GM21786 (cell line): ENCODE measurements around the gene NEU2.
"Not testable (repeated sequence)": the region's sequence is repeated elsewhere in the genome, so short reads cannot be mapped to it uniquely, and the experiment has no call there.

Experiments used
- ATAC-seq: cut with Tn5 transposase; IDR thresholded peaks from one replicate; pipeline ENCODE4 v1.9.1; 2021; ENCODE audit not compliant: unreplicated experiment

Gene NEU2

DNA sequence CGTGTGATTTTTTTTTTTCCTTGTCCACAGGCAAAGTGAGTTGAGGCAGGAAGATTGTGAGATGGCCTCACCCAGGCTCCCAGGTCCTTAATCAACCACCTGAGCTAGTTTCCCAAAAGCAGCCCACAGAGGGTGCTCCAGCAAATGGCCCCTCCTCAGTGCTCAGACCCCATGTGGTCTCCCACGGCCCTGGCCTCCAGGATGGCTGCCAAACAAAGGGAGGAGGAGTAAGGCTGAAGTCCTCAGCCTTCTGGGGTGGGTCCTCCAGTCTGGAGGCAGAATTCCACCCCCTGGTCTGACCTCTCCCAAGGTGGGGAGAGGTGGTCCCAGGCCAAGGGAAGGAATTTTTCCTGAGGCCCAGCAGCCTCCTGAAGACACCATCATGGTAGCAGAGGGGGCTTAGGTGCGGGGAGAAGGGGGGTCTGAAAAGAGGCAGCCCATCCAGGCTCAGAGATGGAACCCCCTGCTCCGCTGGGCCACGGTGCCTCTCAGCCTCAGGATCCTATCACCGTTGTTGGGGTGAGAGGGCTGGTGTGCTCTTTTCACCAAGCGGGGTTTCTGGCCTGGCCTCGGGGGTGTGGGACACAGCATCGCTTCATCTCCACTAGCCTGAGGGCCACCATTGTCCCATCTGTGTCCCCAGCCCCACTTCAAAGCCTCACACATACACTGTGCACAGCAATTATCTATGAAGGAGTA, 21.8 kb upstream of the NEU2 start:
- ATAC-seq, result no peak

DNA sequence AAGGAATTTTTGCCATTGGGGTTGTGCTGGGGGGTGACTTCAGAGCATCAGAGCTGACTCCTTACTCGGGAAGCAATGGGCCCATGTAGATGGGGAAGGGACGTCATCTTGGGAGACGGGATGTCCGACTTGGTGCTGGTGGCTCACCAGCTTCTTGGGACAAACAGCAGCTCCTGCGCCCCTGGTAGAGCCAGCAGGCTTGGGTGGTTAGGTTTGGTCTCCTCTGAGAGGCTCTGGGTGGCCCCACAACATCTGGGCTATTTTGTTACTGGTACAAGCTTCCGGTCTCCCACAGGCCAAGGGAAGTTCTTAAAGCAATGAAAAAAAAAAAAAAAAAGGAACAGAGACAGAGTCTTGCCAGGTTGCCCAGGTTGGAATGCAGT, 21.2 kb upstream of the NEU2 start:
- ATAC-seq, result no peak

DNA sequence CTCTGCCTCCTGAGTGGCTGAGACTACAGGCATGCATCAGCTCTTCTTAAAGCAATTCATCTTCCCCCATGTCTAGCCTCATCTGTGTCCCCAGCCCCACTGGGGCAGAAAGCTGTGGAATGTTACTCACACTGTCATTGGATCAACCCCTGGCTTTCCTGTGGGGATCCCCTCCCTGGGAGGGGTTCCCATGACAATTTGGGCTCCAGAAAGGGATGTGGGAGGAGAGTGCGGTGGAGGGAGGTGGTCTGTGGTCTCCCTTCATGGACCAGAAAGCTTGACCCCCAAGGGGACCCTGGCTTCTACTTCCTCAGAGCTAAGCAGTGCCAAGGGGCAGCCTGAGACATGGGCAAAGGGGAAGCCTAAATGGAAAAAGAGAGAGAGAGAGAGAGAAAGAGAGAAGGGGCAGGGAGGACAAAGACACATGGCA, 20.8 kb upstream of the NEU2 start:
- no peak for ATAC-seq

DNA sequence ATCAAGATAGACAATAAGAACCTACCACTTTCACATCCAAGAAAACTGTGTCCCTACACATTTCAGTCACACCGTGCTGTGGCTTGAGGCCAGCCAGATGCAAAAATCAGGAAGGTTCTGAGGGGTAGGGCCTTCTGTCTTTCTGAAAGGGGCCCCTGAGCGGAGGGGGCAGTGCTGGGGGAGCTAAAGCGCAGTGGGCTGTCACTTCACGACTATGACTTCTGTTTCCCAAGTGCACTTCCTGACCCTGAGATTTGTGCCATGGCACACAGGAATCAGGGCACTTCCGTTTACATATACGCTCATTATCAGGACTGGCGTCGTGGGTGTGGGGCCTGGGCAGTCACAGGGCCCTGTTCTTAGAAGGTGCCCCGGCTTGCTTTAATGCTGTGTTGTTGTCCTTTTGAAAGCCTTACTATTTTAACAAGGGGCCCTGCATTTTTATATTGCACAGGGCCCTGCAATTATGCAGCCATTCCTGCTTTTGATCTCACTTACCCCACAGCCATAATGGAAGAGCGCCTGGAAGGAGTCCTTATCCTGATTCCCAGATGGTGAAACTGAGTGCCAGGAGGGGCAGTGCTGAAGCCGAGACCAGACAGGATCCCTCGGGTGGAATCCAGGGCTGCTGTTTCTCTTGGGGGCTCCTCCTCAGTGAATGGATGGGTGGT, 20.0 kb upstream of the NEU2 start:
- ATAC-seq, result no peak

DNA sequence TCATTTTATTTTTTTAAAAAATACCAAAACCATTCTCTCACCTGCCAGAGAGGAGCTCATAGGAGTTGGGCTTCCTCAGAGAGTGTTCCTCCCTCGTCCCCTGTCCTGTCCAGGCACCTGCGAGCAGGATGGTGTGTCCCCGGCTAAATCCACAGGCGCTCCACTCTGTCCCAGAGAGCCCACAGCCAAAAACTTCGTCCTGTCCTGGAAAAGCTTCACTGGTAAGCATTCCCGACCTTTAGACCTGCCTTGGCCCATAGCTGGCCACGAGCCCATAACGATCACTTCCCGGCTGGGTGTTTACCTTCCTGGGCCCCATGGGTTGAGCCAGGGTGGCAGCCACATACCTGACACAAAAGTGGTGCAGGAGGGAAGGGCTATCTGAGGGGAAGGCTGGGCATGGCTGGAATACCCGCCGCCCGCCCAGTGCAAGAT, 19.4 kb upstream of the NEU2 start, which contains the start of gene NGEF:
TSS of gene NGEF (minus strand) at position 230 of the 435 bp plus-strand sequence. CDS start 38,366 bp downstream, outside the sequence.
- ATAC-seq, result no peak

DNA sequence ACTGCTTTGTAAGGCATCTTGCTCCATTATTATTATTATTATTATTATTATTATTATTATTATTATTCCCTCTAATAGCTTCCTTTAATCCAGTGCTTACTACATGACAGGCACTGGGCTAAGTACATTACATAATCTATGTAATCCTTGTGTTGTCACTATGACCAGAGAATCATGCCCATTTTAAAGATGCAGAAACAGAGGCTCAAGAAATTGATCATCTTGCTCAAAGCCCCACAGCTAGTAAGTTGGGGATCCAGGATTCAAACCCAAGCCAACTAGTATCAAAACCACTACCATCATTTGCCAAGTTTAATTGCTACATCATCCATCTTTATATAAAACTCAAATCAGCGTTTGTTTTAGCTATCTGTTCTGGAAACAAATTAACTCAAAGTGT, 18.8 kb upstream of the NEU2 start:
- ATAC-seq, result no peak

DNA sequence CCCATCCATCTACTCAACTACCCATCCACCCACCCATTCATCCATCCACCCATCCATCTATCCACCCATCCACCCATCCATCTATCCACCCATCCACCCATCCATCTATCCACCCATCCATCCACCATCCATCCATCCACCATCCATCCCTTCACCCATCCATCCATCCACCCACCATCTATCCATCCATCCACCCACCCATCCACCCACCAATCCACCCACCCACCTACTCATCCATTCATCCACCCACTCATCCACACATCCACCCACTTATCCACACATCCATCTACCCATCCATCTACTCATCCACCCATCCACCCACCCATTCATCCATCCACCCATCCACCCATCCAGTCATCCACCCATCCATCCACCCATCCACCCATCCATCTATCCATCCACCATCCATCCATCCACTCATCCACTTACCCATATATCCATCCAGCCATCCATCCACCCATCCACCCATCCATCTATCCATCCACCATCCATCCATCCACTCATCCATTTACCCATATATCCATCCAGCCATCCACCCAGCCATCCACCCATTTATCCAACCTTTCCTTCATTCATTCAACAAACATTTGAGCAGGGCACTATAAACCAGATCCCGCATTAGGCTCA, 17.3 kb upstream of the NEU2 start:
- no peak for ATAC-seq

DNA sequence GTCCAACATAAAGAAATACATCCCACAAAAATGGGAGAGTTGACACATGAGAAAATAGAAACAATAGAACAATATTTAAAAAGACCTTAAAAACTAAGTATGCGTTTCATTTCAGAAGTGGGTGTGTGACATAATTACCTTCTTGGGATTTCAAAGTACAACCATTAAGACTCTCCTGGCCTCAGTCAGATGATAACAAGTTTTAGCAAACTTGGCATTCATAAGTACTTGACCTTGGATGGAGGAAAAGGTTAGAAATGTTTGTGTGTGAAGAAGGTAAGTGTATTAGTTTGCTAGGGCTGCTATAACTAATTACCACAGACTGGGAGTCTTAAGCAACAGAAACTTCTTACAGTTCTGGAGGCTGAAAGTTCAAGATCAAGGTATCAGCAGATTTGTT, 14.5 kb upstream of the NEU2 start:
- no peak for ATAC-seq

DNA sequence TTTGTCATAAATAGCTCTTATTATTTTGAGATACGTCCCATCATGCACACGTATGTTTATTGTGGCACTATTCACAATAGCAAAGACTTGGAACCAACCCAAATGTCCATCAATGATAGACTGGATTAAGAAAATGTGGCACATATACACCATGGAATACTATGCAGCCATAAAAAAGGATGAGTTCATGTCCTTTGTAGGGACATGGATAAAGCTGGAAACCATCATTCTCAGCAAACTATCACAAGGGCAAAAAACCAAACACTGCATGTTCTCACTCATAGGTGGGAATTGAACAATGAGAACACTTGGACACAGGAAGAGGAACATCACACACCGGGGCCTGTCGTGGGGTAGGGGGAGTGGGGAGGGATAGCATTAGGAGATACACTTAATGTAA, 12.9 kb upstream of the NEU2 start:
- not testable (repeated sequence) for ATAC-seq

DNA sequence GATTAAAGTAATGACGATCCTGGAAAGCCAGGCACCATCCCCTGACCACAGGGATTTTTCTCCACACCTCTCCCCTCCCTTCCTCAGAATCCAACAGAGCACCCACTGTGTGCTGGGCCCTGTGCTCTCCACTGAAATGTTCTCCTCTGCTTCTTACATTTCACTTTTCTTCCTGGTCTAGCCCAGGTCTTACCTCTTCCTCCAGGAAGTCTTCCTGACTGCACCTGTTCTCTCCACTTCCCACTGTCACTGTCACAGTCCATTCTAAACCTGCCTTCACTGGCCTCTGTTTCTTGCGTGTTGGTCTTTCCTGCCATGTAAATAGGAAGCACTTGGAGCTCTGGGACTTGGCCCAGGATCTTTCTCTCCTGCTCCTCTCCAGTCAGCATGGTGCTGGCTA, 12.0 kb upstream of the NEU2 start:
- ATAC-seq, result no peak

DNA sequence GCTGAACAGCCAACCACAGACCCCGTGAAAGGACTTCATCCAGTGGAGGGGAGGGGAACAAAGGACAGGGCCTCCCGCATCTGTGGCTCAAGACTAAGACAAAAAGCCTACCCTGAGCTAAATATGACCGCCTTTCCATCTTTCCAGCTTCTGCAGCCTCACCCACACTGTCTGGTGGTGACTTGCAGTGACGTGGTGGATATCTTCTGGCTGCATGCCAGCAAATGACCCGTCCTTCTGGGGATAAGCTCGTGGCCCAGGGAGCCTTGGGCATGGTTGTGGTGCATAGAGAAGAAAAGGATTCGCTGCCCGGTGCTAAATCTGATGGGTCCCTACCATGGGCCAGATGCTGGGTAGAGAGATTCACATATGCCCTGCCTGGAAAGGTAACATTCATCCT, 10.7 kb upstream of the NEU2 start:
- ATAC-seq, result no peak

DNA sequence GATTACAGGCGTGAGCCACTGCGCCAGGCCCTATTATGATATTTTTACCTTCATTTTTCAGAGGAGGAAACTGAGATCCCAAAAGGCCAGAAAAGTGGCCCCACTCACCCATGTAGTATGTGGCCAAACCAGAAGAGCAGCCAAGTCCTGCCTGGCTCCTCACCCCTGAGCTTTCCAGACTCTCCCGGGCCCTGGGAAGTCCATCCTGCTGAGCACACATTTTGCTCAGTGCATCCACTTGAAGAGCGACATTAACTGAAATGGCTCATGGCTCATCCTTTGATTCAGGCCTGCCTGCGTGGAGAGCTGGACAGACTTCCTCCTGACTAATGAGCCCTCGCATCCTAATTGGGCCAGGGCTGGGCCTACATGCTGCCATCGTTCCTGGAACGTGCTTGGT, 9.9 kb upstream of the NEU2 start:
- no peak for ATAC-seq

DNA sequence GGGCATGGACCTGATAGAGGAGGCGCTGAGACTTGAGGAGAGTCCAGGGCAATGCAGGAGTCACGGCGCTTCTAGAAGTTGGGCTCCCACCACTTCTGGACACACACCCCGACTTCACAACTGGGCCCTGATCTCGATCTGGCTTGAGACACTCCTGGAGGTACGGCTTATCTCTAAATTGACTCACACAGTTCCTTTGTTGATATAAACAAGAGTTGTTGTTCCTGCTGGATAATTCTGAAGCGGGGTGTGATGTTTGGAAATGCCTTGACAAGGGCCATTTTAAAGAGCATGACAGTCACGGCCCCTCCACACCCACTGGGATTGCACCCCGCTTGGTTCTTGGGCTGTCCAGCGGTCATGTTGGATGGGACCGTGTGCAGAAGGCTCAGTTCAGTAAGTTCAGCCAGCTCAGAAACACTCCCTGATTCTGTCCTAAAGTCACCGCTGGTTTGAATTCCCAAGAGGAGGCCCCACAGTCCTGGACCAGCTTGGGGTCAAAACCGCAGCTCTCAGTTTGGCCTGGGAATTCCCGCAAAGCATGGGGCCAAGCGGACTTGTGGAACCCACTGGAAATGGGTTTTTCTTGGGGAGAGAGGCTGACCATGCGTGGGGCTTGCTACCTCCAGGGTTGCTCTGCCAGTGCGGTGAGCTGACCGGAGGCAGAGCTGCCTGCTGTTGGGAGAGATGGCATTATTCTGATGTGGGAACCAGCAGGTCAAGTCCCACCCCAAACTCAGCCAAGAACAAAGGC, 9.3 kb upstream of the NEU2 start:
- no peak for ATAC-seq

DNA sequence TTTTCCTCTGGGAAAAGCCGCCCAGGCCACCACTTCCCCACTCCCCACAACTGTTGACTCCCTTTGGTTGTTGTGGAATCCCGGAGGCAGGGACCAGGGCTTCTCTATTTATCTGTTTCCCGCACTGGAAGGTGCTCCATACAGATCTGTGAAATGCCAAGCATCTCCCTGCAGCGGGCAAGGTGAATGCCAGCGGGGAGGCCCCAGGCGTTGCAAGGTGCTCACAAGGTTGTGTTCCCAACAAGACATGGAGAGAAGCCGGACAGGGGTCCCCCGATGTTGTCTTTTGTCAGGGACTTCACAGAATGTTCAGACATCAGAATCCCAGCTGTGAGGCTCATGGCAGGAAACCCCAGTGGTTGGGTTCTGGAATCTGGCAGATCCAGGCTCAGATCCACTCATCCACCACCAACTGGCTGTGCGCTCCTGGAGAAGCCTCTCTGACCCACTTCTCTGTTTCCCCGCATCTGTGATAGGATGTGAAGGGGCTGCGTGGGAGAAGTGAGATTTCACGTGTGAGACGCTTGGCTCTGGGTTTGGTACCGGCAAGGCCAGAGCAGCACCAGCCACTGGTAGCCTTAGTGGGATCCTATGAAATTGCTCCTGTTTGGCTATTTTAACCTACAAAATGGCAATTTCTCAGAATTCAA, 8.6 kb upstream of the NEU2 start:
- no peak for ATAC-seq

DNA sequence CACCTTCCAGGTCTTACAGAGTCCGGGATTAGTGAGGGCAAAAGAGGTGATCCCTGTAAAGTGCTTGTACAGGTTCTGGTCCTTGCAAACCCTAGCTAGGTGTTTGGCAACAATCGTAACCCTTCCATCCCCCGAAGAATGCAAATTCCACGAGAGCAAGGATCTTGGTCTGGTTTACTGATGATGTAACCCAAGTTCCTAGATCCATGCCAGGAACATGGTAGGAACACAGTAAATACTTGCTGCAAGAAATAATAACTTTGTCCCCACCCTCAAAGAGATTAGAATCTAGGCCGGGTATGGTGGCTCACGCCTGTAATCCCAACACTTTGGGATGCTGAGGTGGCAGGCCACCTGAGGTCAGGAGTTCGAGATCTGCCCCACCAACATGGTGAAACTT, 6.8 kb upstream of the NEU2 start:
- no peak for ATAC-seq

DNA sequence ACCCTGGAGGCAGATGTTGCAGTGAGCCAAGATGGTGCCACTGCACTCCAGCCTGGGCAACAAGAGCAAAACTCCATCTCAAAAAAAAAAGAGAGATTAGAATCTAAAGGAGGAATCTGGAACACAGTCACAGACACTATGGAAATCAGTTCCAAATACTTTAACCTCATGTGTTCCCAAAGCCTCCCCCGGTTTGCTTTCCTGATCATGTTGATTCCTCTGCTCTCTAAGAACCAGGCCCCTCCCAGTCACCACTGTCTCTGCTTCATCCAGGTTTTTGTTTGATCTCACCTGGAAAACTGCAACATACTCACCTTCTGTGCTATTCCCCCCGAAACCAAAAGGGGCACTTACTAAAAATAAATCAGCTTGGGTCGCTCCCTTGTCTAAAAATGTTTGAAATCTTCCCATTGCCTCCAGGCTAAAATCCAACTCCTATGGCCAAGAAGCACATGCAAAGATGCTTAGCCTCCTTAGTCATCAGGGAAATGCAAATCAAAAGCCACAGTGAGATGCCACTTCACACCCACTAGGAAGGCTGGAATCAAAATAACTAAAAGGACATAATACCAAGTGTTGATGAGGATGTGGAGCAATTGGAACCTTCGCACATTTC, 6.2 kb upstream of the NEU2 start:
- ATAC-seq, result no peak

DNA sequence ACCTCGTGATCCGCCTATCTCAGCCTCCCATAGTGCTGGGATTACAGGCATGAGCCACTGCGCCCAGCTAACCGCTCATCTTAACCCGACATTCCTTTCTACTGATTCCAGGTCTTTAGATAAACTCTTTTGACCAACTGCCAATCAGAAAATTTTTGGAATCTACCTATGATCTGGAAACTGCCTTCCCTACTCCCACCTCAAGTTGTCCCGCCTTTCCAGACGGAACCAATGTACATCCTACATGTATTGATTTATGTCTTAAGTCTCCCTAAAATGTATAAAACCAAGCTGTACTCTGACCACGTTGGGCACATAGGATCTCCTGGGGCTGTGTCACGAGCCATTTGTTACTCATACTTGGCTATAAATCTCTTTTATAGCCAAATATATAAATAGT, 3.2 kb upstream of the NEU2 start:
- no peak for ATAC-seq

DNA sequence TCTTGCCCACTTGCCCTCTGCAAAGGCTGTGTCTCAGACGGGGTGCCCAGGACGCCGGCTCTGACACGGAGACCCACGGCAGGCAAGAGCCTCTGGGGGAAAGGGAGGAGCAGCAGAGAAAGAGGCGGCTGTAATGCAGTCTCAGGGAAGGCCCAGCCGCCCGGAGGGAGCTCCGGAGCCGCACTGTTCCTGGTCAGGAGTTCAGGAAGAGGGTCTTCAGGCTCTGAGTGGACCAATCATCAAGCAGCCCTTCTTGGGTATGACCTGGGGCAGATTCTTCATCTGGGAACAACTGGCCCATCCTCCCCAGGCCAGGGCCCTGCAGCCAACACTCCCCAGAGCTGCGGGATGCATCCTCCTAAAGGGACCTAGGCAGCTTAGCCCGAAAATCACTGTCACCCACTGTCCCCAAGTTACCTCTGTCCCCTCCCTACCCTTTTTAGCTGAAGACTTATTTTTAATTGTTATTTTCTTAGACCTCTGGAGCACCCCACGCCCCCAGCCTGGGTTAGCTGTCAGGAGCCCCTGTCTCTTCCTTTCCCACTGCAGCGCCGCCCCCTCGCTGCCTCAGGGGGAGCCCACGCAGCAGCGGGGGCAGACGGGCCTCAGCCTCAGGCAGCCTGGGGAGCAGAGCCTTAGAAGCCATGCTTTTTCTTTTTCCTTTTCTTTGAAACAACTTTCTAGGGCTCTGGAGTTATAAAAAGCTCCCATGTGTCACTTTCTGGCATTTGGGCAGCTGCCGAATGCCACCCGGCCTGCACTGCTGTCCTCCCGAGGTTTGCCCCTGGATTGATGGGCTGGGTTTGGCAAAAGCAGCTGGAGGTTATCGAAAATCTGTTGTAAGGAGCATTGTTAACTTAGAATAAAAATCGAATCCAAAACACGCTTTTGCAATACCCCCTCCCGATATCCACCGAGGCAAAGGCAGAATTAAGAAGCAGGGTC, 644 bp upstream of the NEU2 start:
- no peak for ATAC-seq

DNA sequence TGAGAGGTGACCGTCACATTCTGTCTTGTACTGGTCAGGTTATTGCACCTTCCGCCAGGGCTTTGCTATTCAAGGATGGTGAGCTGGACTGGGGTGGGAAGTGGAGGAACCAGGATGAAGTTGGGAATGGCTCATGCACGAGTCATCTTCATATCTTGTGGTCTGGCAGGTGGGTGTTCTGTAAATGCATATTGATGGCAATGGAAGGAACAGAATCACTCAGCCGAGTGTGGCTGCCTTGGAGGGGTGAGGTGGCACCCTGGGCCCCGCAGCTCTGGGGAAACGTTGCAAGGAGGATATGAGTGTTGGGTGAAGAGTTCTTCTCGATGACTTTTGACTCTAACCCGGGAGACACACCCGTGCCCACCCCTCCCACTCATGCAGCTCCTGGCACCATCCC, 1.2 kb downstream of the NEU2 start:
- no peak for ATAC-seq
